PFSK-1 (cell line): ENCODE measurements around the gene SOX8.
A peak's percentile ranks its signal among the peaks of the same experiment; 100 is the strongest.

Source experiments
- FOXP2 ChIP-seq: optimal IDR thresholded peaks from 2 replicates; pipeline ENCODE3; 2011; ENCODE audit warnings: borderline replicate concordance, control low read depth, inconsistent platforms; ENCODE audit not compliant: insufficient read depth; ENCODE audit errors: extremely low read length, extremely low read depth
- POLR2AphosphoS5 ChIP-seq: IDR thresholded peaks from 2 replicates; pipeline ENCODE4 v1.6.1; 2012; ENCODE audit warnings: low read depth, mild to moderate bottlenecking, control low read depth, low read length, moderate library complexity
- REST ChIP-seq, 2 experiments: IDR thresholded peaks; 2 replicates each; pipeline versions ENCODE4 v1.6.1 to v1.8.0; 2011 to 2012; ENCODE audit warnings: low read depth in 2 of 2, low read length in 2 of 2, control low read depth in 1 of 2, inconsistent platforms in 1 of 2, mild to moderate bottlenecking in 1 of 2, moderate library complexity in 1 of 2; ENCODE audit not compliant: insufficient read depth in 1 of 2
- SIN3A ChIP-seq: IDR thresholded peaks from 2 replicates; pipeline ENCODE4 v1.6.1; 2012; ENCODE audit warnings: mild to moderate bottlenecking, low read length, moderate library complexity, borderline replicate concordance; ENCODE audit not compliant: insufficient read depth
- TAF1 ChIP-seq: IDR thresholded peaks from 2 replicates; pipeline ENCODE4 v1.6.1; 2012; ENCODE audit warnings: low read length, control low read depth, borderline replicate concordance; ENCODE audit not compliant: insufficient read depth

Gene SOX8

GRCh38 chr16:995087-995486, 13.5 kb downstream of the SOX8 start:
- TF ChIP-seq FOXP2 (no peak), POLR2AphosphoS5 (no peak), SIN3A (no peak), TAF1 (no peak), REST (IDR thresholded peaks at IDR 0.05; ENCODE audit: insufficient read depth in 1 of 2, low read depth in 2 of 2, low read length in 2 of 2) (no peak)

- TF ChIP-seq REST (IDR thresholded peaks at IDR 0.05; ENCODE audit: insufficient read depth in 1 of 2, low read depth in 2 of 2, low read length in 2 of 2) (no peak), FOXP2 (no peak), SIN3A (no peak), TAF1 (no peak), POLR2AphosphoS5 (no peak)
Observed at GRCh38 chr16:995783-996182, 14.2 kb downstream of the SOX8 start.

- TF ChIP-seq POLR2AphosphoS5 = no peak
- no peak for TF ChIP-seq TAF1
- no peak for TF ChIP-seq SIN3A
- no peak for TF ChIP-seq REST (IDR thresholded peaks at IDR 0.05; ENCODE audit: insufficient read depth in 1 of 2, low read depth in 2 of 2, low read length in 2 of 2)
- TF ChIP-seq FOXP2 = no peak
Observed at GRCh38 chr16:996681-997080, 15.1 kb downstream of the SOX8 start.

- TF ChIP-seq TAF1 (no peak), FOXP2 (peak; percentile 35)
Observed at GRCh38 chr16:997440-998051, 16.0 kb downstream of the SOX8 start.

- TF ChIP-seq TAF1 = no peak
- no peak for TF ChIP-seq SIN3A
- TF ChIP-seq REST (IDR thresholded peaks at IDR 0.05; ENCODE audit: insufficient read depth in 1 of 2, low read depth in 2 of 2, low read length in 2 of 2) = no peak
- TF ChIP-seq POLR2AphosphoS5 = no peak
- TF ChIP-seq FOXP2 = no peak
Observed at GRCh38 chr16:998211-998610, 16.6 kb downstream of the SOX8 start.
